HFF-Myc (cell line): ENCODE measurements around the gene VCP.
A peak's percentile ranks its signal among the peaks of the same experiment; 100 is the strongest.

Experiments
- DNase-seq: peaks from one replicate; pipeline ENCODE4 v3.0.0-alpha.2; 2011; ENCODE audit warnings: low read depth; ENCODE audit errors: extremely low read depth
- H3K4me3 ChIP-seq: replicated peaks from 2 replicates; pipeline ENCODE4 v1.5.1; 2011; ENCODE audit warnings: low read depth, mild to moderate bottlenecking, control low read depth, low read length
- TF ChIP-seq, protein P1 (sequence below): IDR thresholded peaks from 2 replicates; pipeline ENCODE4 v1.5.1; 2012; ENCODE audit warnings: mild to moderate bottlenecking, low read depth, low read length, control low read depth; ENCODE audit errors: missing control alignments

The VCP gene

DNA sequence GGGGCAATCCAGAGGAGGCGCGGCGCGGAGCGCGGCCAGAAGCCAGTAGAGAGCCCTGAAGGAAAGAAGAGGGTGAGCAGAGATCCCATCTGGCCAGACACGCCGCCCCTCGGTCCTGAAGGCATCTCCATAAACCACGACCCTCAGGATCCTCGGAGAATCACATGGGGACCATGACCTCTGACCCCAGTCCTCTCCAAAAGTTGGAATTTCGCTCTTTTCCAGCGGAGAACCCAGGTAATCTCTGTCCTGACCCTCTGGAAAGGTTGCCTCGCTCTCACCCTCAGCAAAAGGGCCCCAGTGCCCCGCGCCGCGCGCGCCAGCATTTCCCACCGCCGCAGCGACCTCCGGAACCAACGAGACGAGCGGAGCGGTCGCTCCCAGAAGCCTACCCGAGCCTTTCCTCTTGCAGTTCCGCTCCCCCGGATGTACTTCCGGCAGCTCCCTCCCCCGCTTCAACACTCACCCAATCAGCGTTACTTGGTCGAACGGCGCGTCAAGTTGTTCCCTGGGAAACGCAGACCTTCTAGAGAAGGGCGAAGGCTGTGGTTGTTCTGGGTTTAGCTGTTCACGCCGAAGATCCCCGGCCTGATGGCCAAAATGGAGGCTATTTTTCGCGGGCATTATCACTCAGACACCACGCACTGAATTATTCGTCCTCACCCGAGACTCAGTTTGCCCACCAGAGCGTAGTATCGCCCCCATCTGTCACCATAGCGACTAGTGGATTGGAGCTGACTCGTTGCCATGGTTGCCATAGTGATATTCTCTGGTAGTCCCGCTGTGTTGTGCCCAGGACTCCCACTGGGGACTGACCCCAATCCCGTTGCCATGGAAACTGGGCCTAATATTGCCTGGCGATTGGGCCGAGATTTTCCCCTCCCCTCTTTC, 30.6 kb upstream of the VCP start, which contains the start of gene STOML2:
Gene STOML2, minus strand, starts transcription at position 363 of the 891 bp plus-strand sequence. Its CDS starts 37 bp downstream, at position 326.
- TF ChIP-seq, protein P1, sequence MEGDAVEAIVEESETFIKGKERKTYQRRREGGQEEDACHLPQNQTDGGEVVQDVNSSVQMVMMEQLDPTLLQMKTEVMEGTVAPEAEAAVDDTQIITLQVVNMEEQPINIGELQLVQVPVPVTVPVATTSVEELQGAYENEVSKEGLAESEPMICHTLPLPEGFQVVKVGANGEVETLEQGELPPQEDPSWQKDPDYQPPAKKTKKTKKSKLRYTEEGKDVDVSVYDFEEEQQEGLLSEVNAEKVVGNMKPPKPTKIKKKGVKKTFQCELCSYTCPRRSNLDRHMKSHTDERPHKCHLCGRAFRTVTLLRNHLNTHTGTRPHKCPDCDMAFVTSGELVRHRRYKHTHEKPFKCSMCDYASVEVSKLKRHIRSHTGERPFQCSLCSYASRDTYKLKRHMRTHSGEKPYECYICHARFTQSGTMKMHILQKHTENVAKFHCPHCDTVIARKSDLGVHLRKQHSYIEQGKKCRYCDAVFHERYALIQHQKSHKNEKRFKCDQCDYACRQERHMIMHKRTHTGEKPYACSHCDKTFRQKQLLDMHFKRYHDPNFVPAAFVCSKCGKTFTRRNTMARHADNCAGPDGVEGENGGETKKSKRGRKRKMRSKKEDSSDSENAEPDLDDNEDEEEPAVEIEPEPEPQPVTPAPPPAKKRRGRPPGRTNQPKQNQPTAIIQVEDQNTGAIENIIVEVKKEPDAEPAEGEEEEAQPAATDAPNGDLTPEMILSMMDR, result no peak
- peak; percentile 92 for DNase-seq
- H3K4me3 ChIP-seq, result peak within 1 kb of the TSS; percentile 79

GRCh38 chr9:35102465-35102768, 30.0 kb upstream of the VCP start:
- H3K4me3 ChIP-seq, result peak overlapping the region; percentile 79

DNA sequence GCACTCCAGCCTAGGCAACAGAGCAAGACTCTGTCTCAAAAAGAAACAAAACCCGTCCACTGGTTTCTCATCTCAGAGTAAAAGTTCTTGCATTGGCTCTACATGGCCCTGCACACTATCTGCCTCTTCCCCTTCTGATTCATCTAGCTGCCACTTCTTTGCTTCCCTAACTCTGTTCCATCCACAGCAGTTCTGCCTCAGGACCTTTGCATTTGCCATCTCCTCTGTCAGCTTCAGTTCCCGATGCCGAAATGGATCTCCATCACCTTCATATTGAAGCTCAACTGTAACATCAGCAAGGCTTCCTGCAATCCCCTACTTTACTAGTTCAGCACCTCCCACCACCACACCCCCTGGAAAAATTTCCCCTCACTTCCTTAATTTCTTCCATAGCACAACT, 25.1 kb upstream of the VCP start:
- TF ChIP-seq, protein P1, result no peak
- no peak for DNase-seq
- no peak overlapping the region for H3K4me3 ChIP-seq

More at GRCh38 chr9:35102465-35102768, 30.0 kb upstream of the VCP start:
- DNase-seq, result no peak
- TF ChIP-seq, protein P1, result no peak

- TF ChIP-seq, protein P1, result peak; percentile 72
- peak within 1 kb of the TSS; percentile 93 for H3K4me3 ChIP-seq
- no peak for DNase-seq
Measured at GRCh38 chr9:35096035-35096849, 23.8 kb upstream of the VCP start, which contains the start of gene PIGO. Gene PIGO, minus strand, starts transcription at chr9:35096591. Its CDS starts 1,026 bp downstream, at chr9:35095565.

DNA sequence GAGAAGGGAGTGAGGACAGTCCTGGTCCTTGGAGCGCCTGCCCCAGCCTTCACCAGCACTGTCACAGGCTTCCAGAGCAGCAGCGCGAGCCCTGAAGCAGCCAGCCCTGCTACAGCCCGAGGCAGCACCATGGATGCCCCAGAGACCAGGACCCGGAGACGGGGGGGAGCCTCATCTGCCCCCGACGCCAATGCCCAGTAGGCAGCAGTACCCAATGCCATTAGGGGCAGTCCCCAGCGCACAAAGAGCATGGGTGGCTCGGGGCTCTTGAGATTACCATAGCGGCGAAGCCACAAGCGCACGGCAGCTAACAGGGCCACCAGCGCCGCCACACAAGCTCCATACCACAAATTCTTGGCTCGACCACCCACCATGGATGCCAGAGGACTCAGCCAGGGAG, 19.1 kb upstream of the VCP start:
- TF ChIP-seq, protein P1, result no peak
- H3K4me3 ChIP-seq, result no peak overlapping the region
- no peak for DNase-seq

DNA sequence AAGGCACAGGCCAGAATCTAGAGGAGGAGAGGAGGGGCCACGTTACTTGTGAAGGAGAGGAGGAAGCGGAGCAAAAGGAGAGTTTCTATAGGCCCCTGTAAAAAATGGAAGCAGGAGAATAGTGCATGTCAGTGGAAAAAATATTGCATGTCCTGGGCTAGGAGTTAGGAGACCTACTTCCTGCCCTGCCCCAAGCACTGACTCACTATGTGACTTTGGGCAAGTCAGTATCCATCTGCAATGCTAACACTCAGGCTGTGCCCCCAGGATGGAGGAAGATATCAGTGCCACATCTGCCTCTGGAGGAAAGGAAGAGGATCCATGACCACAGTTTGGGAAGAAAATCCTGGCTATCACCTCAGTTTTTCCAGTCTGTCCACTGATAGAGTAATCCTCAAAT, 17.0 kb upstream of the VCP start:
- no peak overlapping the region for H3K4me3 ChIP-seq
- no peak for DNase-seq
- TF ChIP-seq, protein P1, result no peak
